22Rv1 (cell line): Measurements from ENCODE around the gene OLFML2B.

Experiments
- H3K27ac ChIP-seq: fragments of 450-650 bp; 2 replicates; pipeline ENCODE4 v1.5.1; 2017
- CTCF ChIP-seq: fragments of 450-650 bp; IDR thresholded peaks from 2 replicates; pipeline ENCODE4 v1.5.1; 2017; ENCODE audit warnings: mild to moderate bottlenecking
- ZFX ChIP-seq: fragments of 450-650 bp; IDR thresholded peaks from 2 replicates; pipeline ENCODE4 v1.6.1; 2017; ENCODE audit warnings: antibody characterized with exemption, borderline replicate concordance

Gene OLFML2B

DNA sequence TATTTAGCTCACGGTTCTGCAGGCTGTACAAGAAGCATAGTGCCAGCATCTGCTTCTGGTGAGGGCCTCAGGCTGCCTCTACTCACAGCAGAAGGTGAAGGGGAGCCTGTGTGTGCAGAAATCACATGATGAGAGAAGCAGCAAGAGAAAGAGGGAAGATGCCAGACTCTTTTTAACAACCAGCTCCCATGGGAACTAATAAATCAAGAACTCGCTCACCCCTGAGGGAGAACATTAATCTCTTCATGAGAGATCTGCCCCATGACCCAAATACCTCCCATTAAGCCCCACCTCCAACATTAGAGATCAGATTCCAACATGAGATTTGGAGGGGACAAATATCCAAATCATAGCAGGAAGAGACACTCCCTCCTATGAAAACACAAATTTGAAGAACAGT, 74.1 kb downstream of the OLFML2B start:
- no peak overlapping the region for H3K27ac ChIP-seq
- TF ChIP-seq CTCF = no peak
- TF ChIP-seq ZFX = no peak

GRCh38 chr1:161948435-161948834, 75.2 kb downstream of the OLFML2B start:
- no peak for TF ChIP-seq CTCF
- TF ChIP-seq ZFX = no peak
- H3K27ac ChIP-seq = no peak overlapping the region

DNA sequence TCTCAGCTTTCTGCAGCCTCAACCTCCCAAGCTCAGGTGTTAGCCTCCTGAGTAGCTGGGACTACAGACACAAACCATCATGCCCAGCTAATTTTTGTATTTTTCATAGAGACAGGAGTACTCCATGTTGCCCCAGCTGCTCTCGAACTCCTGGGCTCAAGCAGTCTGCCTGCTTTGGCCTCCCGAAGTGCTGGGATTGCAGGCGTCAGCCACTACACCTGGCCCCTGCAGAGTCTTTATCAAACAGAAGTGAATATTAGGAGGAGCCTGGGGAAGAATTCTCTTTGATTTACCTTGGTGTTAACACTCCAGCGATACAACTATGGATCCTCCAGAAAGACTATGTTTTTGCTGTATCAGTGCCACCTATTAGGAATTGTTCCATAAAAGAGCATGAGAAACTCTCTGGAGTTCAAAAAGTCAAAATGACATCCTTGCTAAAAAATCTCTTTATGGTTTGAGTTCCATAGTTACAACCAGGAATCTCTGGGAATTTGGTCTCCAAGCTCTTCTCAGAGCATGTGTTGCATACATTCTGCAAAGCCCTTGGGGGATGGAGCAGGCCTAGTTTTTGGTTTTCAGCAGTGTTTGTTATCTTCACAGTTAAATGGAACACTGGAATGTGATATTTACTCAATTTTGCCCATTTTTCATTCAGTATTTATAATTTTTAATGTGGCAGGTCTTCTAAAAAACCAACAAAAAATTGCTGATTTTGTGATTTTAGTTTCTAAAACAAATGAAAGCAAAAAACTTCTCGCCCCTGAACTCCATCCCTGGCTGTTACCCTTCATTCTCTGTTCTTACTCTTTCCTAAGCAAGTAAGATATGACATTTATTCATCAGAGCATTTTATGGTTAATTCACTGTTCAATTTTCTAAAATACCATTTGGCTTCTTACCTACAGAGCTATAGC, 77.3 kb downstream of the OLFML2B start:
- H3K27ac ChIP-seq = no peak overlapping the region
- TF ChIP-seq ZFX (no peak), CTCF (no peak)

DNA sequence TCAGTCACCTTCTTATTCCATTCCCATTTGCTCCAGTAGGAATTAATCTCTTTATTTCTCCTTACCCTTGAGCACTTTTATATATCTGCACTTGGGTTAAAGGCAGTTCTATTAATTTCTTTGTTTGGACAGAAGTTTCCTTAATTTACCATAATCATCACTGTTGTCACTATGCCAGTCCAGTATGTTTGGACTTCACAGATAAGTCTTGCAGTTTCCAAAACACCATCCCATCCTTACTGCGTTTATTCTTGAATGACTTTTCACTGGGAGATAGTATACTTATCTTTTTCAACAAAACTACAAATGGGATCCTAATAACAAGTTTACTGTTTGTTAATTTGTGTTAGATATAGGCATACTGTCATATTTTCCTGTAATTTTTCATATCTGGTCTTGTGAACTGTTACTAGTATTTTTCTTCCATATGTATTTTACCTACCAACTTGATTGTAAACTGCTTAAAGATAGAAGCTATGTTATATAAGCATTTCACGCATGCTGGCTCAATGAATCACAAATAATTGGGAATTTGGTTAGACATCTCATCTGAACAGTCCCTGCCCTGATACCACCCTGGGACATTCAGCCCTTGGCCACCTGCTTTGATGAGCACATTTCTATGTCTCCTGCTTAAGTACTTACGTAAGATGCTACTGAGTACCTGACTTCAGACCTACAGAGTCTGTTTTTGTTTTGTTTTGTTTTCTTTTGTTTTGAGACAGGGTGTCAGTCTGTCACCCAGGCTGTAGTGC, 78.2 kb downstream of the OLFML2B start:
- no peak overlapping the region for H3K27ac ChIP-seq
- TF ChIP-seq CTCF (no peak), ZFX (no peak)

DNA sequence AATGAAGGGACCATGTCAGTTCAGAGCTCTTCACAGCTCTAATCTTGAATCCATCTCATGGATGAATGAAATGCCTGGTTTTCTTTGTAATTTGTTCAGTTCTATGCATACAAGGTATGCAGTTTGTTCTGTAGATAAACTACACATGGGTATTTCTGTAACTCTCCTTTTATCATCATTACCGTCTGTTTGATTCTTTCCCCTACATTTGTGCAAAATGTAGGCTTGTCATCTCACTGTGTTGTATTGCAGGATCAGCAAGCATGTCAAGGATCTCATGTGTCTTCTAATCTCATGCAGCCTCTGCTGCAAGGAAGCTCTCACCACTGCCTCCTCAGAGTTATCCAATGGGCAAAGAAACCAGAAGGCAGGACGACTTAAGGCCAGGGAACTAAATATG, 79.3 kb downstream of the OLFML2B start:
- TF ChIP-seq CTCF (no peak), ZFX (no peak)
- H3K27ac ChIP-seq = no peak overlapping the region

- no peak for TF ChIP-seq CTCF
- TF ChIP-seq ZFX = no peak
- no peak overlapping the region for H3K27ac ChIP-seq
Measured at GRCh38 chr1:161943737-161944136, 79.9 kb downstream of the OLFML2B start.

GRCh38 chr1:161941726-161942436, 81.8 kb downstream of the OLFML2B start:
- no peak overlapping the region for H3K27ac ChIP-seq
- TF ChIP-seq CTCF (no peak), ZFX (no peak)
